GM21515 (cell line): ENCODE measurements around the gene ZNF804A.

Experiments used
- ATAC-seq: cut with Tn5 transposase; IDR thresholded peaks from one replicate; pipeline ENCODE4 v1.9.1; 2021; ENCODE audit not compliant: unreplicated experiment

Gene ZNF804A

DNA sequence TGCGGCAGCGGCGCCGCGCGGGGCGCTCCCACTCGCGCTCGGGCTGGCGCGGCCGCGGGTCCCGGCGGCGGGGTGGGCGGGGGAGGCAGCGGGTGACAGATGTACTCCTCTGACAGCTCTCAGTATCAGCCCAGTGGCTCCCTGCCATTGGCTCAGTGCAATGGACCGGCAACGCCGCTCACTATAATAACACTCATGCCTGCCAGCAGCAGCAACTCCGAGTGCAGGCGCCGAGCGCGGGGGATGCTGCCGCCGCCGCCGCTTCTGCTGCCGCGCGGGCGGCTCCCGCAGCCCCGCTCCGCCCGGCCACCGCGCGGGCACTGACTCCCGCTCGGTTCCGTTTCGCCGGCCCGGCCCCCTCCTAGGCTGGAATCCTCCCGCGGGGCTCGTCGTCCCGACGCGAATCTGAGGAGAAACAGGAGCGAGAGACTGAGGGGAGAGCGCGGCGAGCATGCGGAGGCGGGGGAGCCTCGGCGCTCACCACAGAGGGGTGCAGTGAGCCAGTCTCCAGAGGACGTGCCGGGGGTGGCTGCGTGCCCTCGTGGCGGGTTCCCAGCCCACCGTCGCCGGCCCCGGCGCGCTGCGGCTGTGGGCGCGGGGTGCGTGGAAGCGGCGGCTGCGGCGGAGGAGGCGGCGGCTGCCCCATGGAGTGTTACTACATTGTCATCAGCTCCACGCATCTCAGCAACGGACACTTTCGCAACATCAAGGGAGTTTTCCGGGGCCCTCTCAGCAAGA lies at the start of gene ZNF804A:
TSS of gene ZNF804A (plus strand) at position 214 of the 738 bp plus-strand sequence. CDS start at position 645, 431 bp downstream.
- peak; percentile 84 for ATAC-seq

DNA sequence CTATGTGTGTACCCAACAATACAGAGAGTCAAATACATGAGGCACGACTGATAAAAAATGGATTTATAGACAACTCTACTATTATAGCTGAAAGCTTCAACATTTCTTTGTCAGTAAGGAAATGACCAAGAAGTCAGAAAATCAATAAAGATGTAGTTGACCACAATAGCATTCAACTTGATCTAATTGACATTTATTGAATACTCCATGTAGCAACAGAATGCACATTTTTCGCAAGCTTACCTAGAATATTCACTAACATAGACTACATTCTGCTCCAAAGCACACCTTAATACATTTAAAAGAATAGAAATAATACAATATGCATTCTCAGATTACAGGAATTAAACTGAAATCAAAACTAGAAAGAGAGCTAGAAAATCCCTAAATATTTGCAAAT lies 49.2 kb upstream of the ZNF804A start:
- ATAC-seq, result no peak

DNA sequence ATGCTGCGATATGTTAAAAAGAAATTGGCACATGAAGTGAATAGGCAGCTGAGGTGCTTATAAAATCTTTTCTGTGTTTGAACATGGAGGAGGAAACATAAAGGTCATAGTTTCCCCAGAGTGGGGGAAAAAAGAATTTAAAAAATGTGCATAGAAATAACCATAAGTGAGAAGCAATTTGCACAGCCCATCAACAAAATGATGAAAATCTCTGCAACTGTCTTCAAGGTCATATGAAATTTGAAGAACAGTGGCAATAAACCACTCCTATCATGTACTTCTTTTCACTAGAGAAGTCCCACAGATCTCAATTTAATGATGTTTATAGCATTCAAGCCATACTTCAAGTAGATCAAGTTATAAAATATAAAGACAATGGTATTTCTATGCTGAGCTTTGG lies 46.7 kb upstream of the ZNF804A start:
- no peak for ATAC-seq

- no peak for ATAC-seq
Observed at GRCh38 chr2:184554736-184555135, 43.6 kb upstream of the ZNF804A start.

GRCh38 chr2:184555352-184555751 lies 43.0 kb upstream of the ZNF804A start:
- no peak for ATAC-seq

GRCh38 chr2:184556639-184557038 lies 41.7 kb upstream of the ZNF804A start:
- no peak for ATAC-seq

GRCh38 chr2:184558713-184559464 lies 39.4 kb upstream of the ZNF804A start:
- ATAC-seq, result no peak

DNA sequence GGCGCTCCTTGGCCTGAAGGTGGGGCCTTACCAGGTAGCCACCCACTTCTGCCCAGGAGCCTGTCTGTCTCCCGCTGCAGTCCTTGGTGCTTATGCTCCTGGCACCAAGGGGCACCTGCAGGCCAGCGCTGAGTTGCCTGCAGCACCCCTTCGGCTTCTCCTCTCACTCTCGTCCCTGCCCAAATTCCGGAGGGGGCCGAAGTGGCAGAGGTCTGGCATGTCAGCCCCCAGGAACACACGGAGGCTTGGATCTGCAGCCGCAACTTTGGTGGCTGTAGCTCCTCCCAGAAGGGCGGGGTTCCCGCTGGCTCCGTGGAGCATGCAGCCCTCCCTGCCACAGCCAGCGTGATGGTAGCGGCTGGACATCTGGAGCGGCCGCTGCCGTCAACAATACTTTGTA lies 37.7 kb upstream of the ZNF804A start:
- ATAC-seq, result no peak

GRCh38 chr2:184562532-184562931 lies 35.8 kb upstream of the ZNF804A start:
- ATAC-seq, result no peak

- ATAC-seq, result no peak
Observed at GRCh38 chr2:184564092-184564491, 34.2 kb upstream of the ZNF804A start.

DNA sequence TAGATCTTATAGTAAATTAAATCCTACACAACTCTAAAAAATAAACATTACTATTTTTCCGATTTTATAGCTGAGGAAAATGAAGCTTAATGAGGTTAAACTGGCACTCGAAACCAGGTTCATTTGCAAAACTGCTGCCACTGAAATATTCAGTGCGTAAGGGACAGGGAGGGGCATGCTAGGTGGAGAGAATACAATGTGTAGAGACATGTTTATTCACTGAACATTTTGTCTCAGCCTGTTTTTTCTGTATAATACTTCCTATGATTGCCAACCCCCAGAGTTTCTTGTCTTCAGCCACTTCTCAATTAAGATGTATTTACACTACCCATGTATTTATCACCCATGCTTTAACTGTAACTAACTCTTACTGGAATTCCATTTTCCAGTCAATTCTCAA lies 31.6 kb upstream of the ZNF804A start:
- no peak for ATAC-seq

DNA sequence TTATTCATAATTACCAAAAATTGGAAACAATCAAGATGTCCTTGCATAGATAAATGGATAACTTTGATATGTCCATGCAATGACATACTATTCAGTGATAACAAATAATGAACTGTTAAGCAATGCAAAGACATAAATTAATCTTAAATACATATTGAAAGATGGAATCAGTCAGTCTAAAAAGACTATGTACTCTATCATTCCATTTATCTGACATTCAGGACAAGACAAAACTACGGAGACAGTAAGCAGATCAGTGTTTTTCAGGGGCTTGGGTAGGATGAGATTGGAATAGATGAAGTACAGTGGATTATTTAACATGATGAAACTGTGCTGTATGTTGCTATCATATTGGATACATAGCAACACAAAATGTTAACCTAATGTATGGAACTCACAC lies 21.3 kb upstream of the ZNF804A start:
- ATAC-seq, result no peak

DNA sequence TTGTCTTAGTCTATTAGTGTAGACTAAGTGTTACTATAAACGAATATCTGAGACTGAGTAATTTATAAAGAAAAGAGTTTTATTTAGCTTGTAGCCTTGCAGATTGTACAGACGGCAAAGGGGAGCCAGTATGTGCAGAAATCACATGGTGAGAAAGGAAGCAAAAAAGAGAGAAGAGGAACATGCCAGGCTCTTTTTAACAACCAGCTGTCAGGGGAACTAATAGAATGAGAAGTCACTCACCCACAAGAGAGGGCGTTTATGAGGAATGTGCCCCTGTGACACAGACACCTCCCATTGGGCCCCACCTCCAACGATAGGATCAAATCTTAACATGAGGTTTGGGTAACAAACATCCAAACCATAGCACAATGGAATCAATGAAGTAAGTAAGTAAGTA lies 20.6 kb upstream of the ZNF804A start:
- ATAC-seq, result no peak

- ATAC-seq, result no peak
Observed at GRCh38 chr2:184579226-184579625, 19.1 kb upstream of the ZNF804A start.

GRCh38 chr2:184581391-184581790 lies 16.9 kb upstream of the ZNF804A start:
- no peak for ATAC-seq

- ATAC-seq, result no peak
Observed at GRCh38 chr2:184589261-184589660, 9.1 kb upstream of the ZNF804A start.

- no peak for ATAC-seq
Observed at GRCh38 chr2:184596819-184597411, 1.4 kb upstream of the ZNF804A start.

GRCh38 chr2:184597571-184597991 lies 748 bp upstream of the ZNF804A start:
- no peak for ATAC-seq

DNA sequence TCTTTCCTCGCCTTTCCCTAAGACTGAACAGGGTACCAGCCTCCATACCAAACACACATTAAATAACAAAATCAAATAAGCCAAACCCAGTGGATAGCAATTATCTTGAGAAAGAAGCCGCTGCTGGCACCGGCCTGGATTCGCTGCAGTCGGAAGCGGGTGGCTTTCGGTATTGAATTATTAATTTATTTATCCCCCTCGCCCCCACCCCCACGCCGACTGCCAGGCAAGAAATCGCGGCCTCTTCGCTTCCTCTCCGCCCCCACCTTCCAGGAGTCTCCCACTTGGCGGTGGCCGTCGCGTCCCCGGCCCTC lies 370 bp upstream of the ZNF804A start:
- no peak for ATAC-seq

DNA sequence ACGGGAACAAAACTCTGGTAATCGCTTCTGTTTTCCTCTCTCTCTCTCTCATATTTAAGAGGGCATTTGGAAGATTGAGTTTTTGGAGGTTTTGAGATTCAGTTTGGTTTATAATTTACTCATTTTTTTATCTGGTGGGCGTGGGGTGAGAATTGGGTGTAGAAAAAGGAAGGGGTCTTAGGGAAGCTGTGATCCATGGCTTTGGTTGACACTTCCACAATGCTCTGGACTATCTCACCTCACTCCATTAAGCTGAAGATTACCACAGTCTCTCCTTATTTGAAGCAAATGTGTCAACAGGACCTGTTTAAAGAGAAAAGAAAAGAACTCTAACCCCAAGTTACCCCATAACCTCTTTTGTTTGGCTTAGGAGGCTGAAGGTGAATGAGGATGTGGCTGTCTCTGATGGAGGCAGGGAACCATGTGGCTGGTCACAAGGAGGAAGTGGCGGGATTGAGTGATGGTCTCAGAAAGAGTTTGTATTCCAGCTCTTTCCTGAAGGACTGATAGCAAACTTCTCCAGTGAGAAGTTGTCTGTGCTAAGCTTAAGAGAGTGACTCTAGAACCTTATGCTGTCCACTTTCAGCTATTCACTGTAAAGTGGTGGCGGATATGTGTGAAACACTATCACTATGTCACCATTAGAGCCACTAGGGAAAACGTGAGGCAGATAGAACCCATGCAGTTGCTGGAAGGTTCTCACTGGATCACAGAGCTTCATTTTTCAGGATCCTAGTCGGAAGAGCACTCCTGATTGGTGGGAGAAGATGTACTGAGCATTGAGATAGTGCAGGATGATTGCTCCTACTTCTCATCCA lies 934 bp downstream of the ZNF804A start:
- no peak for ATAC-seq

DNA sequence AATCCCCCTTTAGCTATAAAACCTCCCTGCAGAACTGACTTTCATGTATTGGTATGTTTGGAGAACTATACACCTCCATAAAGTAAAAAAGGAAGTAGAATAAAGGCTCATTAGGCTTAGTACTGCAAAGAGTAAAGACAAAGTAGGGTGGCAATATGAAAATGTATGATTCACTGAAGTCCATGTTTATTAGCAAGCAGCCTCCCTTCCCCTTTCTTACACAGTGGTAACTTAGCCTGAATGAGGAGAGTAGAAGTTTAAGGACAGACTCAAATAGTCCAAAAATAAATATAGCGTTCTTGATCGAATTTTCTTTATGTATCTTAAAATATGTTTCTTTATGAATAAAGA lies 1.5 kb downstream of the ZNF804A start:
- ATAC-seq, result no peak
